Measurements from ENCODE around the gene H6PD.

DNA sequence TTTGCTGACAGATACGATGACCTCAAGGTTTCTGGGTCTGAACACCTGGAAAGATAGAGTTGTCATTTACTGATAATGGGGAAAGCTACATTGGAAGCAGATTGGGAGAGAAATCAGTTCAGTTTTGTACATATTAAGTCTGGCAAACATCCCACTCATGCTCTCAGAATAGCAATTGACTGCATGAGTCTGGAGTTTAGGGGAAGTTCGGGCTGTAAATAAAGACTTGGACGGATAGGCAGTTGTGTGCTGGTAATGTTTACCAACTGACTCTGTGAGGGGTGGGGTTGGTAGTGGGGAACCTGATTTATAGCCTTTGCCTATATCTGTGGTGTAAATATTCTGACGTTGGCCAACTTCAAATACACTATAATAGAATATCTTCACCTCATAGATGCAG, 4.0 kb downstream of the H6PD start:
- TF ChIP-seq TCF4 (CRISPR knock-in tag; IDR thresholded peaks at IDR 0.05; ENCODE audit: borderline replicate concordance) (no peak), ISL1 (CRISPR knock-in tag; IDR thresholded peaks at IDR 0.05) (no peak), ZC3H10 (CRISPR knock-in tag; IDR thresholded peaks at IDR 0.05) (no peak), ZFP3 (CRISPR knock-in tag; IDR thresholded peaks at IDR 0.05) (no peak), ARNTL (CRISPR knock-in tag; IDR thresholded peaks at IDR 0.05; ENCODE audit: borderline replicate concordance, low read depth) (no peak)

Measured in SK-N-SH treated with all-trans-retinoic acid at 6 μM for 48 hours (cell line).